Bronchial epithelial cell (primary cell): ENCODE data around the gene SYT7. TPM values are rescaled to one million over a fixed set of nuclear protein-coding genes. Genes with fewer than 3 reads are reported as not detected.

Source experiments
- DNase-seq: peaks from one replicate; pipeline ENCODE4 v3.0.0-alpha.2; 2010; ENCODE audit warnings: low read depth
- FAIRE-seq: peaks from 2 replicates; lab custom pipeline; 2011; peaks lifted over from hg19 to GRCh38; lab: Jason Lieb, UNC
- H3K27me3 ChIP-seq: 2 replicates; pipeline ENCODE4 v1.5.1; 2011; ENCODE audit warnings: low read length; ENCODE audit not compliant: control insufficient read depth, insufficient read depth
- H3K36me3 ChIP-seq: 2 replicates; pipeline ENCODE4 v1.5.1; 2011; ENCODE audit warnings: low read length; ENCODE audit not compliant: control insufficient read depth, insufficient read depth
- H3K4me3 ChIP-seq: 2 replicates; pipeline ENCODE4 v1.5.1; 2011; ENCODE audit warnings: mild to moderate bottlenecking, low read depth, low read length, control low read depth
- total RNA-seq: library from RNA; depleted of rRNA; stranded (reverse); fragments of >200 nt; gene quantifications from 2 replicates; pipeline ENCODE4 v1.2.1, GENCODE V29; 2014
- TF ChIP-seq, protein P1 (sequence below): IDR thresholded peaks from 2 replicates; pipeline ENCODE4 v1.5.1; 2011; ENCODE audit warnings: mild to moderate bottlenecking, moderate library complexity, low read length, control low read depth, inconsistent platforms; ENCODE audit not compliant: insufficient read depth, severe bottlenecking

The SYT7 gene
- total RNA-seq, 1 donor from 2014 or later, result 21.1 TPM

GRCh38 chr11:61554172-61554988 is 26.5 kb downstream of the SYT7 start:
- H3K36me3 ChIP-seq, result no peaks in the 10 kb centered on the region
- DNase-seq (peak; percentile 53), FAIRE-seq (peak; percentile 83)
- H3K4me3 ChIP-seq, result no peak overlapping the region
- TF ChIP-seq, protein P1, sequence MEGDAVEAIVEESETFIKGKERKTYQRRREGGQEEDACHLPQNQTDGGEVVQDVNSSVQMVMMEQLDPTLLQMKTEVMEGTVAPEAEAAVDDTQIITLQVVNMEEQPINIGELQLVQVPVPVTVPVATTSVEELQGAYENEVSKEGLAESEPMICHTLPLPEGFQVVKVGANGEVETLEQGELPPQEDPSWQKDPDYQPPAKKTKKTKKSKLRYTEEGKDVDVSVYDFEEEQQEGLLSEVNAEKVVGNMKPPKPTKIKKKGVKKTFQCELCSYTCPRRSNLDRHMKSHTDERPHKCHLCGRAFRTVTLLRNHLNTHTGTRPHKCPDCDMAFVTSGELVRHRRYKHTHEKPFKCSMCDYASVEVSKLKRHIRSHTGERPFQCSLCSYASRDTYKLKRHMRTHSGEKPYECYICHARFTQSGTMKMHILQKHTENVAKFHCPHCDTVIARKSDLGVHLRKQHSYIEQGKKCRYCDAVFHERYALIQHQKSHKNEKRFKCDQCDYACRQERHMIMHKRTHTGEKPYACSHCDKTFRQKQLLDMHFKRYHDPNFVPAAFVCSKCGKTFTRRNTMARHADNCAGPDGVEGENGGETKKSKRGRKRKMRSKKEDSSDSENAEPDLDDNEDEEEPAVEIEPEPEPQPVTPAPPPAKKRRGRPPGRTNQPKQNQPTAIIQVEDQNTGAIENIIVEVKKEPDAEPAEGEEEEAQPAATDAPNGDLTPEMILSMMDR, result no peak
- H3K27me3 ChIP-seq, result peaks cover 13% of the 10 kb centered on the region

DNA sequence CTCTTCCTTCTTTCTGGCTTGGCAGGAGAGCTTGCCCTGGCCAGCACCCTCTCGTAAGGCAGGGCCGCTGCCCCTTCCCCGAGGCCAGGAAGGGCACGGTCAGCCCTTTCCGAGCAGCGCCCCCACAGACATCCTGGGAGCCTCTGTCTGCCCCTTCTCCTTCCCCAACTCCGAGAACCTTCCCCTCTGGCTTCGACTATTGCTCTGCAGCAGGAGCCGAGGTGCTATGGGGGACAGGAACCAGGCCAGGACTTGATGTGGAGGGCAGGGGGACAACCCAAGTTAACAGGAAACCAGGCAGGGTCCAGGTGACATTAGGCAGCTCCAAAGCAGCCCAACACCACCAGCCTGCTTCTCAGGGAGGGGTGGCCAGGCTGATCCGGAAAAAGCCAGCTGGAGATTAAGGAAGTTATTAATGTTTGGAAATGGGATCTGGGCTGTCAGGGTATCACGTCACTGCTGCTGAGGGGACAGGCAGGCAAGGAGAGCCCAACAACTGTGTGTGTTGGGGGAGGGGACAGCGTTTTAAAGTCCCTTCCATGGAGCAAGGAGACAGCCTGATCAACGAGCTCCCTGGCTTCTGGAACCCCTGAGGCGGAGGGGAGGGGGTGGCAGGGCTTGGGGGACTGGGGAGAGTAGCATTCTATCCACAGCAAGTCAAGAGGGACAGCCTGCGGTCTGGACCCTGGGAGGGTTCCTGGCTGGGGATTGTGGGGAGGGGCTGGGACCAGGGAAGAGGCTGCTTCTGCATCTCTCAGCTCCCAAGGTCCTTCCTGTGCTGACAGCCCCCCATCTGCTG is 27.3 kb downstream of the SYT7 start:
- H3K27me3 ChIP-seq, result peaks cover 13% of the 10 kb centered on the region
- DNase-seq, result no peak
- FAIRE-seq, result no peak
- no peak overlapping the region for H3K4me3 ChIP-seq
- TF ChIP-seq, protein P1, result no peak
- no peaks in the 10 kb centered on the region for H3K36me3 ChIP-seq

DNA sequence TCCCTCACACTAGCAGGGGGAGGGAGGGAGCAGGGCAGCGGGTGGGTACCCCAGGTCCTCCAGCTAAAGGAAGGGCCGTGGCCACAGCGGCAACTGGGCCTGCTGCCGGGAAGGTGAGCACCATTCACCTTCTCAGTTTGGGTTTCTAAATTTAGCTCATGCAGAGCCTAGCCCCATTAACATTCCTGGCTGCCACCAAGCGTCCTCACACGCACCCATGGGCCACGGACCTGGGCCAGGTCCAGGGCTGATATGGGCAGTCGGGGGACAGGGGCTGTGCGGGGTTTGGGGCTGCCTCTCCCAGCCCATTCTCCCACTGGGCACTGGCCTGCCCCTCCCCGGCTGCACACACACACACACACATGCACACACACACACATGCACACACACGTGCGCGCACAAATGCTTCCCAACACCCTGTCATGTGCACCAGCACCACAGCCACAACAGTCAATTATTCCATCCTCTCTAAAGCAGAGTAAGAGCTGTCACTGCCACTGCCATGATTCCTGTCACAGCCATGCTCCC is 28.7 kb downstream of the SYT7 start:
- no peaks in the 10 kb centered on the region for H3K36me3 ChIP-seq
- H3K4me3 ChIP-seq, result no peak overlapping the region
- DNase-seq (no peak), FAIRE-seq (no peak)
- TF ChIP-seq, protein P1, result no peak
- peaks cover 11% of the 10 kb centered on the region for H3K27me3 ChIP-seq

- FAIRE-seq, result no peak
- Histone ChIP-seq H3K27me3 (peaks cover 11% of the 10 kb centered on the region), H3K36me3 (no peaks in the 10 kb centered on the region), H3K4me3 (no peak overlapping the region)
- TF ChIP-seq, protein P1, result no peak
- no peak for DNase-seq
Measured at GRCh38 chr11:61551634-61552033, 29.2 kb downstream of the SYT7 start.

- FAIRE-seq (no peak), DNase-seq (no peak)
- H3K27me3 ChIP-seq, result peaks cover 7% of the 10 kb centered on the region
- TF ChIP-seq, protein P1, result no peak
- peaks cover 2% of the 10 kb centered on the region for H3K36me3 ChIP-seq
- H3K4me3 ChIP-seq, result no peak overlapping the region
Measured at GRCh38 chr11:61550665-61551227, 30.1 kb downstream of the SYT7 start.
